Heart right ventricle (tissue), 16 donors: Measurements from ENCODE around the gene TSPAN5. TPM values are rescaled to one million over a fixed set of nuclear protein-coding genes. Genes with fewer than 3 reads are reported as not detected.

ENCODE experiments used
- ATAC-seq, 8 donors: fragments of 200-7000 bp; cut with Tn5 transposase; one replicate each; pipeline ENCODE4 v1.9.1; 2020; ENCODE audit warnings: mild to moderate bottlenecking in 8 of 8, moderate library complexity in 8 of 8, moderate number of reproducible peaks in 1 of 8
- DNase-seq, 2 donors: peaks; one replicate each; pipeline ENCODE4 v3.0.0-alpha.2; 2020
- H3K27ac ChIP-seq, 10 donors: fragments of 200-600 bp; sonication (generic) in 2 of 10; one replicate each; pipeline versions ENCODE4 v1.5.0 to v1.8.0; 2020 to 2022; ENCODE audit warnings: mild to moderate bottlenecking in 3 of 10
- H3K27me3 ChIP-seq, 7 donors: fragments of 200-600 bp; one replicate each; pipeline ENCODE4 v1.8.0; 2021 to 2022; ENCODE audit warnings: mild to moderate bottlenecking in 2 of 7
- H3K36me3 ChIP-seq, 9 donors: fragments of 200-600 bp; sonication (generic) in 1 of 9; one replicate each; pipeline versions ENCODE4 v1.5.0 to v1.8.0; 2020 to 2022; ENCODE audit warnings: mild to moderate bottlenecking in 2 of 9
- H3K4me1 ChIP-seq, 9 donors: fragments of 200-600 bp; sonication (generic) in 1 of 9; one replicate each; pipeline versions ENCODE4 v1.5.0 to v1.8.0; 2020 to 2022; ENCODE audit warnings: mild to moderate bottlenecking in 4 of 9
- H3K4me3 ChIP-seq, 10 donors: fragments of 200-600 bp; sonication (generic) in 2 of 10; one replicate each; pipeline versions ENCODE4 v1.5.0 to v1.8.0; 2020 to 2022; ENCODE audit warnings: mild to moderate bottlenecking in 7 of 10, moderate library complexity in 2 of 10
- H3K9me3 ChIP-seq, 11 donors: fragments of 200-600 bp in 10 of 11; sonication (generic) in 2 of 11; one replicate each; pipeline versions ENCODE4 v1.5.0 to v1.8.0; 2013 to 2022; ENCODE audit warnings: mild to moderate bottlenecking in 2 of 11, control low read depth in 1 of 11, moderate library complexity in 1 of 11
- CTCF ChIP-seq, 9 donors: fragments of 200-600 bp; sonication (generic) in 2 of 9; IDR thresholded peaks; one replicate each; pipeline versions ENCODE4 v1.5.0 to v1.8.0; 2021 to 2022; ENCODE audit warnings: antibody characterized with exemption in 9 of 9, mild to moderate bottlenecking in 5 of 9, moderate library complexity in 1 of 9
- WGBS, 2 donors: extraction: QIAGEN DNeasy Blood & Tissue Kit; methylation state at CpG; one replicate each; pipeline ENCODE4 v1.1.7; 2013; ENCODE audit warnings: inconsistent platforms in 1 of 2; 5-methylcytosine and 5-hydroxymethylcytosine counted together
- intact Hi-C, 10 donors: fragments of 100-400 bp; cut with DNase I; formaldehyde crosslinking; loops; one replicate each; pipeline versions ENCODE4 v1.11.1 to v1.14.2; 2022
- polyA plus RNA-seq, 2 donors: library from polyadenylated mRNA; stranded (reverse); fragments of 200-250 nt; gene quantifications; one replicate each; pipeline ENCODE4 v1.2.3, GENCODE V29; 2013
- total RNA-seq, 10 donors: library from RNA; stranded (reverse); fragmentation: NEBNext Ultra II Directional in 3 of 10; extraction: Animal tissue kit (Norgen Biotek cat#: 25700) in 3 of 10; gene quantifications; one replicate each; pipeline versions ENCODE4 v1.2.1 to v1.2.4, GENCODE V29; 2021 to 2023
- donor health status: Arrhythmogenic right ventricular cardiomyopathy.
- donor health status: ischemic (EF 13 %, LVEDD 7.1; RV severe dilation, severe dysfunction).
- donor health status: healthy with polysubstance abuse.
- donor health status: DM: no; HTN: yes; CAD: no.
- donor health status: DM: no; HTN: no; CAD: no.
- donor health status: ischemic (EF 25% LVEDD 6.9; RV normal size, moderate dysfunction).
- donor health status: ischemic (EF 25% LVEDD 5.7; RV mildly dilated, moderate dysfunction).
- donor health status: healthy.
- donor health status: DM: yes; HTN: yes; CAD: no.
- donor health status: Ischemic cardiomyopathy.
- donor health status: ischemic (EF 35%, LVEDD 5.7; RV mildly dilated, moderate dysfunction).
- donor health status: nonischemic (EF 11% LVEDD 7.7; RV severe dilation, severe dysfunction).
- donor health status: DM: yes; HTN: yes; CAD: no.
- donor health status: PGD.
- donor health status: ischemic (EF 29% LVEDD 5.4; RV normal size, mild dysfunction).
- donor health status: nonischemic (EF 23%, LVEDD 6.1; RV moderate dilation, normal function).

Gene TSPAN5
- total and polyA plus RNA-seq, 12 donors: 0.85 to 6.7 (median 3.8) TPM

- Histone ChIP-seq H3K4me1 (no peaks in the 10 kb centered on the region), H3K4me3 (no peak overlapping the region), H3K36me3 (no peaks in the 10 kb centered on the region), H3K9me3 (no peaks in the 10 kb centered on the region), H3K27ac (no peak overlapping the region), H3K27me3 (peaks cover 0 to 14% (median 0%) of the 10 kb centered on the region in 7 donors)
- WGBS, 2 donors: 70 to 71% methylated on average over 4 of the region's 4 CpGs
- no peak for ATAC-seq
- DNase-seq: no peak
- intact Hi-C loops: no loop called here
- TF ChIP-seq CTCF (IDR thresholded peaks at IDR 0.05): no peak
Observed at GRCh38 chr4:98669577-98669976, 11.2 kb upstream of the TSPAN5 start.

- intact Hi-C loops: no loop called here
- Histone ChIP-seq H3K27ac (no peak overlapping the region), H3K4me3 (no peak overlapping the region), H3K27me3 (peaks cover 0 to under 1% (median 0%) of the 10 kb centered on the region in 7 donors), H3K36me3 (no peaks in the 10 kb centered on the region), H3K9me3 (no peaks in the 10 kb centered on the region), H3K4me1 (peaks cover 0 to 19% (median 4%) of the 10 kb centered on the region in 9 donors)
- 98 to 99% methylated on average over 4 of the region's 4 CpGs for WGBS, 2 donors
- ATAC-seq (no peak), DNase-seq (no peak)
- no peak for TF ChIP-seq CTCF (IDR thresholded peaks at IDR 0.05)
Observed at GRCh38 chr4:98664959-98665358, 6.5 kb upstream of the TSPAN5 start.

GRCh38 chr4:98663226-98664006, 5.0 kb upstream of the TSPAN5 start:
- no peak for TF ChIP-seq CTCF (IDR thresholded peaks at IDR 0.05)
- intact Hi-C loops: no loop called here
- no peaks in the 10 kb centered on the region for H3K36me3 ChIP-seq
- peak in 3 of 8 donors; percentile 16 to 41 (median 25) for ATAC-seq
- no peak for DNase-seq
- peaks cover 0 to 29% (median 8%) of the 10 kb centered on the region in 9 donors for H3K4me1 ChIP-seq
- peaks cover 0 to 13% (median 0%) of the 10 kb centered on the region in 7 donors for H3K27me3 ChIP-seq
- H3K4me3 ChIP-seq: no peak overlapping the region
- H3K9me3 ChIP-seq: no peaks in the 10 kb centered on the region
- peak overlapping the region in 1 of 10 donors; percentile 77 for H3K27ac ChIP-seq
- 67 to 73% methylated on average over 10 of the region's 10 CpGs for WGBS, 2 donors

GRCh38 chr4:98662626-98663225, 4.3 kb upstream of the TSPAN5 start:
- 68 to 69% methylated on average over 7 of the region's 7 CpGs for WGBS, 2 donors
- Histone ChIP-seq H3K36me3 (no peaks in the 10 kb centered on the region), H3K4me1 (peaks cover 0 to 32% (median 9%) of the 10 kb centered on the region in 9 donors), H3K27me3 (peaks cover 0 to 17% (median 0%) of the 10 kb centered on the region in 7 donors), H3K27ac (peak overlapping the region in 1 of 10 donors; percentile 77), H3K4me3 (no peak overlapping the region), H3K9me3 (no peaks in the 10 kb centered on the region)
- intact Hi-C loops: no loop called here
- no peak for TF ChIP-seq CTCF (IDR thresholded peaks at IDR 0.05)
- DNase-seq: no peak
- no peak for ATAC-seq
